NCI-H2029 treated with DMSO at 0.1 percent for 48 hours (cell line): Measurements from ENCODE around the gene SLC26A1.
"Not testable (repeated sequence)": the region's sequence is repeated elsewhere in the genome, so short reads cannot be mapped to it uniquely, and the experiment has no call there.

Source experiments
- DNase-seq: peaks from one replicate; lab custom pipeline; 2025; lab: John Stamatoyannopoulos, UW

The SLC26A1 gene

DNA sequence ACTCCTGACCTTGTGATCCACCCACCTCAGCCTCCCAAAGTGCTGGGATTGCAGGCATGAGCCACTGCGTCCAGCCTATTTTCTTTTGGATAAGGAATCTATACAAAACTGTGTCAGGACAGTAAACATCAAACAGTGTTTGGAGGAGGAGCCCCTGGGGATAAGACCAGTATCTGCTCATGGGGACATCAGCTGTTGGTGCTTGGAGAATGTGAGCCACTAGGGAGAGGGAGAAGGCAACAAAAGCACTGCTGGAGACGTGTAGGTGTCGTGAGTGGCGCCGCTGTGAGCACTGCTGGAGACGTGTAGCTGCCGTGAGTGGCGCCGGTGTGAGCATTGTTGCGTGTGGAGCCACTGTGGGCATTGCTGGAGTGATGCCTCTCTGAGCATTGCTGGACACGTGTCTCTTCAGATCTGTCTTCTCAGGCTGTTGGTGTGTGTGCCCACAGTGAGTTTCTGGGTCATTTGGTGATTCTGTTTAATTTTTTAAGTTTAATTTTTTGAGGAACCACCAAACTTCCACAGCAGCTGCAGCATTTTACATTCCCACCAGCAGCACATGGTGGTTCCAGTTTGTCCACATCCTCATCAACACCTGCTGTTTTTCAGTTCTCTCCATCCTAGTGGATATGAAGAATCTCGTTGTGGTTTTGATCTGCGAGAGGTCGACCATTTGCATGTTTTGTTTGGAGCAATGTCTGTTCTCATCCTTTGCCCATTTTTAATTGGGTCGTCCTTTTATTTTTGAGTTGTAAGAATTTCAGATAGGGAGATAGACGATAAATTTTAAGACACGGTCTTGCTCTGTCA is 38.8 kb downstream of the SLC26A1 start:
- DNase-seq: no peak

DNA sequence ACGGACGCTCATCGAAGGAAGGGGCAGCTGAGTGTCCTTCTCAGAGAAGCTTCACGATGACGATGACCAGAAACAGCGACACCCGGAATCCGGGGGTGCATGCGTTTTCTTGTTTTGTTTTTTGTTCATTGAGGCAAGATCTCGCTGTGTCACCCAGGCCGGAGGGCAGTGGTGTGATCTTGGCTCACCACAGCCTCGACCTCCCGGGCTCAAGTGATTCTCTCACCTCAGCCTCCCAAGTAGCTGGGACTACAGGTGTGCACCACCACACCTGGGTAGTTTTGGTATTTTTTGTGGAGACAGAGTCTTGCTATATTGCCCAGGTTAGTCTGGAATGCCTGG is 39.7 kb downstream of the SLC26A1 start:
- no peak for DNase-seq

DNA sequence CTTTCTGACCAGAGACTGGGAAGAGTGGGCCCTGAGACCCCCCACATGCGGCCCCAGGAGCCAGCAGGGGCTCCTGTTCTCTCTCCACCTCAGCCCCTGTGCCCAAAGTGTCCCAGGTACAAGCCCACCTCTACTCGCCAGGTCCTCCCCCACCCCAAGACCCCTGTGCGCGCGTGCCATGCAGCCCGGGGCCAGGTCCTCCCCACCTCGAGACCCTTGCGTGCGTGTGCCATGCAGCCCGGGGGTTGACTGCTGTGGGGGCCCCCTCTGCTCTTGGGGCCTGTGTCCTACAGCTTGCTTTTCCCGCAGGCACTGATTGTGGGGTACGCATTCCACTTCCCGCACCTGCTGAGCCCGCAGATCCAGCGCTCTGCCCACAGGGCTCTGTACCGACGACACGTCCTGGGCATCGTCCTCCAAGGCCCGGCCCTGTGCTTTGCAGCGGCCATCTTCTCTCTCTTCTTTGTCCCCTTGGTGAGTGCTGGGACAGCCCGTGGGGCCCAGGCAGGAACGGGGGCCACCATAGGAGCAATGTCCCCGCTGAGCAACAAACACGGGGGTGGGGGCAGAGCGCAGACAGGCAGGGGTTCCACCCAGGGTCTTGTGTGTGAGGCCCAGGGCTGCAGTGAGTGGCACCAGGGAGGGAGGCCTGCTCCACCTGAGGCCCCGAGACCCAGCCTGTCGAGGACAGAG is 40.2 kb downstream of the SLC26A1 start:
- no peak for DNase-seq

DNA sequence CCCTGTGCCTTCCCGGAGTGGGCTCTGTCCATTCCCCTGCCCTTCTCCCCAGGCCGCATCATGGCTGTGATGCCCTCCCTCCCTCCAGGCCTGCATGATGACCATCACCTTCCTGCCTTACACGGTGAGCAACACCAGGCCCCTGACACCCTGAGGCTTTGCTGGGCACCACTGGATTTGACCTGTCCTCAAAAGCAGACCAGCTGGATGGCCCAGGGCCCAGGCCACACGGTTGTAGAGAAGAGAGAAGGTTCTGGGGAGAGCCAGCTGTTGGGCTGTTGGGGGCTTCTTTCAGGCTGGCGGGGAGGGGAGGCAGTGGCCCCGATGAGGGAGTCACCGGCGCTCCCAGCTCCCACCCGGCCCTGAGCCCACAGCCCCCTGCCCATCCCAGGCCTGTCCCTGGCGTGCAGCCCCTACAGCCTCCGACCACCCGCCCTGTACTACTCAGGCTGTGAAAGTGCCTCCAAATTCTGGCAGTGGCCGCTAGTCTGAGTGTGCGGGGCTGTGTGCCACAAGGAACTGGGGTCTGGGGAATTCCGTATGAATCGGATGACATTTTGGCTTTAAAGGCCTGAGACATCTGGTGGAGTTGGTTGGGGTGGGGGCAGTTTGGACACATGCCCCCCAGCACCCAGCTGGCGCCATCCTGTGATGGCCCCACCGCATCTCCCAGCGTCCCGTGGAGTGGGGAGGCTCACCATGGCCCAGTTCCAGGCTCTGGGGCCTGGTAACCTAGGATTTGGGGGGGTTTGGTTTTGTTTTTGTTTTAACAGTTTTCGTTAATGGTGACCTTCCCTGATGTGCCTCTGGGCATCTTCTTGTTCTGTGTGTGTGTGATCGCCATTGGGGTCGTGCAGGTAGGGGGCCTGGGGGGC is 41.4 kb downstream of the SLC26A1 start:
- DNase-seq: no peak

- no peak for DNase-seq
Observed at GRCh38 chr4:951186-951585, 42.0 kb downstream of the SLC26A1 start.

- no peak for DNase-seq
Observed at GRCh38 chr4:950136-951020, 42.8 kb downstream of the SLC26A1 start.

- DNase-seq: no peak
Observed at GRCh38 chr4:949656-950055, 43.5 kb downstream of the SLC26A1 start.

GRCh38 chr4:948936-949300 is 44.3 kb downstream of the SLC26A1 start:
- DNase-seq: no peak

- DNase-seq: no peak
Observed at GRCh38 chr4:948101-948935, 44.9 kb downstream of the SLC26A1 start.

DNA sequence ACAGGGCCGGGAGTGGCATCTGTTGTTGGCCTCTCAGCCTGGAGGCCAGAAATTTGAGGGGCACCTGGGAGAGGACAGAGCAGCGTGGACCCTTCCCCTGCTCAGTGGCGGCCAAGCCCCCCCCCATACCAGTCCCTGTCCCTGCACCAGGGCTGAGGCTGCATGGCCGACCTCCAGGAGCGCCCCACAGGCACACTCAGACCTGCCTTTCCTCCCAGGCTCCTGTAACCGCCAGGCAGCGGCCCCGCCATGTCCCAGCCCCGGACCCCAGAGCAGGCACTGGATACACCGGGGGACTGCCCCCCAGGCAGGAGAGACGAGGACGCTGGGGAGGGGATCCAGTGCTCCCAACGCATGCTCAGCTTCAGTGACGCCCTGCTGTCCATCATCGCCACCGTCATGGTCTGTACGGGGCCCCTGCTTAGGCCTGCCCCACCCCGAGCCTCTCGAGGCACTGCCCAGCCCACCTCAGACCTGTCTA is 45.7 kb downstream of the SLC26A1 start:
- no peak for DNase-seq

DNA sequence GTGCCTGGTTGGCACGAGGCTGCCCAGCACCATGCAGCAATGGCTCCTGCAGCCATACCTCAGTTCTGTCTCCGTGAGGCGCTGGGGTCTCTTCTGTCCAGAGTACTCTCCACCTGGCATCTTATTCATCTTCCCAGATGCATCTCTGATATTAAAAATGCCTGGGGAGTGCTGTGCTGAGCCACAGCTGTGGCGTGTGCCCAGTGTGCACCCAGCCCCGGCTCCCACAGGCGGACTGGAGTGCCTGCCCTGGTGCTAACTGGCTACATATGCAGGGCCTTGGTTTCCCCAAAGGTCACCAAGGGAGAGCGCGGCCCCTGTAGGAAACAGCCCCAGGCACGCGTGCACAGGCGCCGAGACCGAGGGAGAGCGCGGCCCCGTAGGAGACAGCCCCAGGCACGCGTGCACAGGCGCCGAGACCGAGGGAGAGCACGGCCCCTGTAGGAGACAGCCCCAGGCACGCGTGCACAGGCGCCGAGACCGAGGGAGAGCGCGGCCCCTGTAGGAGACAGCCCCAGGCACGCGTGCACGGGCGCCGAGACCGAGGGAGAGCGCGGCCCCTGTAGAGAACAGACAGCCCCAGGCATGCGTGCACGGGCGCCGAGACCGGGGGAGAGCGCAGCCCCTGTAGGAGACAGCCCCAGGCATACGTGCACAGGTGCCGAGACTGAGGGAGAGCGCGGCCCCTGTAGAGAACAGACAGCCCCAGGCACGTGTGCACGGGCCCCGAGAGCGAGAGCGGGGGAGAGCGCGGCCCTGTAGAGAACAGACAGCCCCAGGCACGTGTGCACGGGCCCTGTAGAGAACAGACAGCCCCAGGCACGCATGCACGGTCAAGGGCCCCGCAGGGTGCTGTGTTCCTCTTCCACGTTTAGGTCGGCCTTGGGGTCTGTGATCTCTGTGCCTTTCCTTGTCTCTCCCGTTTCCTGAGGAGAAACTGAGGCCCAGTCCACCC is 46.4 kb downstream of the SLC26A1 start:
- no peak for DNase-seq

DNA sequence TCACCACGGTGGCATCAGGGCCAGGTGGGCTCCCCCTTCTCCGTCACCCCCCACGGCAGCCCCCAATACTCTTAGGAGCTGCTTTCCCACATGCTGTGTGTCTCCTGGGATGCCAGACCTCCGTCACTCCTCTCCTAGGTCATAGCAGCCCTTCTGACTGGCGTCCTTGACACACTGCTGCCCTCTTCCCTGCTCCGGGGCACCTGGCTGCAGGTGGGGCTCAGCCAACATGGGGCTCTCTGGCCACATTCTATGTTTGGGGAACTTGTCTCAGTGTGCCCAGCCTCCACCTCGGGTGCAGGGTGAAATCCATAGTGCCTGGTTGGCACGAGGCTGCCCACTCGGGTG is 47.1 kb downstream of the SLC26A1 start:
- no peak for DNase-seq

- DNase-seq: no peak
Observed at GRCh38 chr4:945274-946102, 47.7 kb downstream of the SLC26A1 start.

- not testable (repeated sequence) for DNase-seq
Observed at GRCh38 chr4:939508-939907, 53.7 kb downstream of the SLC26A1 start.
